Prostate gland (tissue), 2 donors: Measurements from ENCODE around the gene NRXN3.

Source experiments
- POLR2A ChIP-seq: fragments of 450-650 bp; IDR thresholded peaks from one replicate; pipeline ENCODE4 v1.6.1; 2016; ENCODE audit warnings: antibody characterized with exemption, mild to moderate bottlenecking
- POLR2AphosphoS5 ChIP-seq: sonication (generic); formaldehyde crosslinking; IDR thresholded peaks from one replicate; pipeline ENCODE4 v1.6.1; 2017; ENCODE audit warnings: antibody characterized with exemption
- TF ChIP-seq, protein P1 (sequence below), 4 experiments: fragments of 200-600 bp in 2 of 4; fragments of 450-650 bp in 2 of 4; sonication (generic) in 2 of 4; IDR thresholded peaks; 1 replicate in 3 of 4; 2 replicates in 1 of 4; pipeline ENCODE4 v1.5.1; 2016 to 2019; ENCODE audit warnings: antibody characterized with exemption in 4 of 4, mild to moderate bottlenecking in 2 of 4, moderate library complexity in 2 of 4

DNA sequence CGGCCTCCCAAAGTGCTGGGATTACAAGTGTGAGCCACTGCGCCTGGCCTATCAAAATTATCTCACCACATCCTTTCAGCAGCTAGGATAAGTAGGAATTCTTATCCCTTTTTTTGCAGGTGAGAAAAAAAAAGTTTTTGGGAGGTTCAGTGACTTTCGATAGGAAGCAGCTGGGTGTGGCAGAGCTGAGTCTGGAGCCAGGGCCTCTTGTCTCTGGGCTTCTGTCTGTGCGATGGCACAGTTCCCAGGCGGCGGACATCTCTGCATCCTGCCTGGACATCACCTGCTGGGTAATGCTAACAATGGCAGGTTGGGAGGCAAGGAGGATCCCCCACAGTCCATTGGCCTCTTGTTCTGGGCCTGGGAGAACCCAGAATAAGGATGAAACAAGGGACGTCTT lies 12.5 kb downstream of the NRXN3 start:
- TF ChIP-seq, protein P1, sequence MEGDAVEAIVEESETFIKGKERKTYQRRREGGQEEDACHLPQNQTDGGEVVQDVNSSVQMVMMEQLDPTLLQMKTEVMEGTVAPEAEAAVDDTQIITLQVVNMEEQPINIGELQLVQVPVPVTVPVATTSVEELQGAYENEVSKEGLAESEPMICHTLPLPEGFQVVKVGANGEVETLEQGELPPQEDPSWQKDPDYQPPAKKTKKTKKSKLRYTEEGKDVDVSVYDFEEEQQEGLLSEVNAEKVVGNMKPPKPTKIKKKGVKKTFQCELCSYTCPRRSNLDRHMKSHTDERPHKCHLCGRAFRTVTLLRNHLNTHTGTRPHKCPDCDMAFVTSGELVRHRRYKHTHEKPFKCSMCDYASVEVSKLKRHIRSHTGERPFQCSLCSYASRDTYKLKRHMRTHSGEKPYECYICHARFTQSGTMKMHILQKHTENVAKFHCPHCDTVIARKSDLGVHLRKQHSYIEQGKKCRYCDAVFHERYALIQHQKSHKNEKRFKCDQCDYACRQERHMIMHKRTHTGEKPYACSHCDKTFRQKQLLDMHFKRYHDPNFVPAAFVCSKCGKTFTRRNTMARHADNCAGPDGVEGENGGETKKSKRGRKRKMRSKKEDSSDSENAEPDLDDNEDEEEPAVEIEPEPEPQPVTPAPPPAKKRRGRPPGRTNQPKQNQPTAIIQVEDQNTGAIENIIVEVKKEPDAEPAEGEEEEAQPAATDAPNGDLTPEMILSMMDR (IDR thresholded peaks at IDR 0.05): no peak
- TF ChIP-seq POLR2A: no peak
- TF ChIP-seq POLR2AphosphoS5: no peak
